Breast epithelium (tissue), 4 donors: ENCODE measurements around the gene BCORL1. TPM values are rescaled to one million over a fixed set of nuclear protein-coding genes. Genes with fewer than 3 reads are reported as not detected.

Source experiments
- DNase-seq, 2 donors: peaks; one replicate each; pipeline ENCODE4 v3.0.0-alpha.2; 2019; ENCODE audit warnings: low spot score in 2 of 2
- H3K27ac ChIP-seq, 2 donors: fragments of 200-600 bp; sonication (generic) in 1 of 2; one replicate each; pipeline ENCODE4 v1.5.1; 2016 to 2019; ENCODE audit warnings: mild to moderate bottlenecking in 1 of 2
- H3K27me3 ChIP-seq, 2 donors: fragments of 200-600 bp; sonication (generic) in 1 of 2; one replicate each; pipeline versions ENCODE4 v1.5.1 to v1.6.0; 2017 to 2019; ENCODE audit warnings: control low read depth in 1 of 2, mild to moderate bottlenecking in 1 of 2
- H3K36me3 ChIP-seq: fragments of 200-600 bp; one replicate; pipeline ENCODE4 v1.5.1; 2019
- H3K4me1 ChIP-seq, 2 donors: fragments of 200-600 bp; sonication (generic); one replicate each; pipeline ENCODE4 v1.5.1; 2016 to 2019; ENCODE audit warnings: control low read depth in 1 of 2
- H3K4me3 ChIP-seq, 3 donors: fragments of 200-600 bp; sonication (generic); 1 replicate in 2 of 3; 2 replicates in 1 of 3; pipeline ENCODE4 v1.5.1; 2016 to 2019; ENCODE audit warnings: mild to moderate bottlenecking in 3 of 3, moderate library complexity in 2 of 3
- H3K9me3 ChIP-seq, 2 donors: fragments of 200-600 bp; sonication (generic) in 1 of 2; one replicate each; pipeline ENCODE4 v1.5.1; 2016 to 2019; ENCODE audit warnings: control low read depth in 1 of 2
- CTCF ChIP-seq, 3 donors: fragments of 450-650 bp; IDR thresholded peaks; one replicate each; pipeline ENCODE4 v1.5.1; 2016 to 2017; ENCODE audit warnings: antibody characterized with exemption in 3 of 3, mild to moderate bottlenecking in 3 of 3, moderate library complexity in 3 of 3
- POLR2A ChIP-seq: fragments of 450-650 bp; IDR thresholded peaks from one replicate; pipeline ENCODE4 v1.6.1; 2016; ENCODE audit warnings: antibody characterized with exemption, mild to moderate bottlenecking, moderate library complexity
- POLR2AphosphoS5 ChIP-seq, 3 donors: sonication (generic); formaldehyde crosslinking; IDR thresholded peaks; one replicate each; pipeline ENCODE4 v1.6.1; 2017; ENCODE audit warnings: antibody characterized with exemption in 3 of 3
- intact Hi-C: fragments of 100-400 bp; cut with DNase I; formaldehyde crosslinking; loops from one replicate; pipeline ENCODE4 v1.15.1; 2023; ENCODE audit warnings: low total_unique reads
- total RNA-seq, 3 donors: library from RNA; depleted of rRNA; stranded (reverse); fragments of >200 nt; gene quantifications; one replicate each; pipeline ENCODE4 v1.1.0, GENCODE V29; 2016

The BCORL1 gene
- total RNA-seq, 3 donors from 2014 or later = 4.5 to 5.0 (median 4.9) TPM

GRCh38 chrX:129956765-129957164, 25.7 kb upstream of the BCORL1 start:
- no peaks in the 10 kb centered on the region for H3K9me3 ChIP-seq
- H3K27ac ChIP-seq = peak overlapping the region in 1 of 2 donors; percentile 73
- peak overlapping the region; percentile 31 to 69 (median 52) for H3K4me3 ChIP-seq
- no peak for DNase-seq
- H3K27me3 ChIP-seq = peaks cover 0 to 18% of the 10 kb centered on the region in 2 donors
- TF ChIP-seq POLR2AphosphoS5 (IDR thresholded peaks at IDR 0.05) = no peak
- TF ChIP-seq CTCF (IDR thresholded peaks at IDR 0.05) = no peak
- intact Hi-C loops = no loop called here
- H3K4me1 ChIP-seq = no peaks in the 10 kb centered on the region
- H3K36me3 ChIP-seq = no peaks in the 10 kb centered on the region

DNA sequence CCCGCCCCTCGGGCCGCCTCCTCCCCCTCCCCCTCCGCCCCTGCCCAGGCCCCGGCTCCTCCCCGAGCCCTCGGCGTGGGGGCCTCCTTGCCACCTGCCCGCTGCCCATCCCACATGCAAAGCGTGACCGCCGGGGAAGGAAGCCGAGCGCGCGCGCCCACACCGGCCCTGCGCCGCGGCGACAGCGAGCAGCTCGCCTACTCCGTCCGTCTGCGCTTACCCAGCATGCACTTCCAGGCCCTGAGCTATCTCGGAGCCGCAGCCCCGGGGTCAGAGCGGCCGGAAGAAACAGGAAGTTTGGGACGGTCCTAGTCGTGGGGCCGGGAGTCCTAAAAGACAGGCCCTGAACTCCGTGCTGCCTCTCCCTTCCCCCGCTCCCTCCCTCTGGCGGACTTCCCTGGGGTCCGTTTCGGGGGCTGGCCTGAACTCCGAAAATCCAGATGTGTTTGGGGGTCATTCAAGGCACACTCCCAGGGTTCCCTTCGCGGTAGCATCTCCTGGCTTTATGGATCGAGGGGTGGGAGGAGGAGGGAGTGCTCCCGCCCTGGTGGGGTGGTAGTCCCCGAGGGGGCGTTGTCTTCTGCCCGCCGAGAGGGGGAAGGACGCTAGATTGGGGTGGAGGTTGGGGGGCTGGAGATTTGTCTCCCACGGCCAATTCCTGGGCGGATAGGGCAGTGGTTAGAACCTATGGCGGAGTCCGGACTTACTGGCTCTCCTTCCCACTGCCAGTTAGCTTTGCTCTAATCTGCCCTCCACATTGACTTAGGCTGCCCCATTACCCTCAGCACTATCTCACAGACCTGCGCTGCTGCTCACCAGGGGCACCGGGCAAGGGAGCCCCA, 25.0 kb upstream of the BCORL1 start:
- Histone ChIP-seq H3K27me3 (peaks cover 0 to 18% of the 10 kb centered on the region in 2 donors), H3K36me3 (no peaks in the 10 kb centered on the region), H3K9me3 (no peaks in the 10 kb centered on the region), H3K4me3 (peak overlapping the region; percentile 31 to 69 (median 52)), H3K27ac (peak overlapping the region in 1 of 2 donors; percentile 73), H3K4me1 (no peaks in the 10 kb centered on the region)
- intact Hi-C loops = no loop called here
- DNase-seq = no peak
- TF ChIP-seq POLR2A (no peak), POLR2AphosphoS5 (IDR thresholded peaks at IDR 0.05) (peak in 1 of 3 donors; percentile 18), CTCF (IDR thresholded peaks at IDR 0.05) (no peak)

GRCh38 chrX:129958083-129958465, 24.4 kb upstream of the BCORL1 start:
- Histone ChIP-seq H3K27me3 (peaks cover 0 to 14% of the 10 kb centered on the region in 2 donors), H3K4me3 (no peak overlapping the region), H3K27ac (peak overlapping the region in 1 of 2 donors; percentile 73), H3K9me3 (no peaks in the 10 kb centered on the region), H3K36me3 (no peaks in the 10 kb centered on the region), H3K4me1 (no peaks in the 10 kb centered on the region)
- intact Hi-C loops = no loop called here
- TF ChIP-seq POLR2AphosphoS5 (IDR thresholded peaks at IDR 0.05) = no peak
- TF ChIP-seq POLR2A = no peak
- no peak for TF ChIP-seq CTCF (IDR thresholded peaks at IDR 0.05)
- no peak for DNase-seq

GRCh38 chrX:129958814-129959492, 23.5 kb upstream of the BCORL1 start:
- H3K4me1 ChIP-seq = no peaks in the 10 kb centered on the region
- DNase-seq = no peak
- H3K27ac ChIP-seq = no peak overlapping the region
- TF ChIP-seq POLR2A (no peak), POLR2AphosphoS5 (IDR thresholded peaks at IDR 0.05) (no peak), CTCF (IDR thresholded peaks at IDR 0.05) (no peak)
- no peaks in the 10 kb centered on the region for H3K9me3 ChIP-seq
- no peak overlapping the region for H3K4me3 ChIP-seq
- peaks cover 0 to 6% of the 10 kb centered on the region in 2 donors for H3K27me3 ChIP-seq
- H3K36me3 ChIP-seq = no peaks in the 10 kb centered on the region
- intact Hi-C loops = no loop called here

DNA sequence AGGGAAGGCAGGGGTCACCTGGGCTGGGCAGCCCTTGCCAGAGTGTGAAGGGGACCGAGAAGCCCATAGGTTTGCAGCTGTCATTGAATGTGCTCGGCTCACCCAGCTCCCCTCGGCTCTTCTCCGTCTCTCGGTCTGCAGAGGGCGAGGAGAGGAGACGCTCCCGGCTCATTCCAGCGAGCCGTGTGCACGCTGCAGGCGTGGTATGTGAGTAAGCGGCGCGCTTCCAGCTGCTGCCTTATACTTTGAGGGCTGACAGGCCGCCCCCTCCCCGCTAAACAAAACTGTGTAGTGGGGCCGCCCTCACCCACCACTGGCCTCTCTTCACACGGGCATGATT, 23.0 kb upstream of the BCORL1 start:
- peaks cover 0 to 4% of the 10 kb centered on the region in 2 donors for H3K27me3 ChIP-seq
- H3K36me3 ChIP-seq = no peaks in the 10 kb centered on the region
- DNase-seq = no peak
- no peaks in the 10 kb centered on the region for H3K4me1 ChIP-seq
- H3K4me3 ChIP-seq = no peak overlapping the region
- H3K9me3 ChIP-seq = no peaks in the 10 kb centered on the region
- no peak overlapping the region for H3K27ac ChIP-seq
- TF ChIP-seq POLR2A (no peak), CTCF (IDR thresholded peaks at IDR 0.05) (no peak), POLR2AphosphoS5 (IDR thresholded peaks at IDR 0.05) (no peak)
- intact Hi-C loops = no loop called here
